GM19099 (cell line): ENCODE measurements around the gene AKAP7.

Source experiments
- POLR2A ChIP-seq: IDR thresholded peaks from 3 replicates; pipeline ENCODE4 v1.6.1; 2011; ENCODE audit warnings: low read depth; ENCODE audit not compliant: insufficient read length; ENCODE audit errors: extremely low read depth

Gene AKAP7

GRCh38 chr6:131215219-131215618 lies 80.0 kb downstream of the AKAP7 start:
- no peak for TF ChIP-seq POLR2A

GRCh38 chr6:131216246-131216645 lies 81.0 kb downstream of the AKAP7 start:
- no peak for TF ChIP-seq POLR2A

- TF ChIP-seq POLR2A: no peak
Observed at GRCh38 chr6:131222773-131223172, 87.5 kb downstream of the AKAP7 start.

GRCh38 chr6:131223416-131223815 lies 88.1 kb downstream of the AKAP7 start:
- TF ChIP-seq POLR2A: no peak

- no peak for TF ChIP-seq POLR2A
Observed at GRCh38 chr6:131225127-131225526, 89.9 kb downstream of the AKAP7 start.

GRCh38 chr6:131225959-131226358 lies 90.7 kb downstream of the AKAP7 start:
- no peak for TF ChIP-seq POLR2A

- TF ChIP-seq POLR2A: no peak
Observed at GRCh38 chr6:131226459-131227157, 91.3 kb downstream of the AKAP7 start.

GRCh38 chr6:131227158-131227543 lies 91.9 kb downstream of the AKAP7 start:
- no peak for TF ChIP-seq POLR2A

GRCh38 chr6:131231103-131231502 lies 95.8 kb downstream of the AKAP7 start:
- no peak for TF ChIP-seq POLR2A

- TF ChIP-seq POLR2A: no peak
Observed at GRCh38 chr6:131231891-131232290, 96.6 kb downstream of the AKAP7 start.

- no peak for TF ChIP-seq POLR2A
Observed at GRCh38 chr6:131244942-131245341, 109.7 kb downstream of the AKAP7 start.

GRCh38 chr6:131250122-131250521 lies 114.9 kb downstream of the AKAP7 start:
- no peak for TF ChIP-seq POLR2A

- TF ChIP-seq POLR2A: no peak
Observed at GRCh38 chr6:131250936-131251335, 115.7 kb downstream of the AKAP7 start.

- no peak for TF ChIP-seq POLR2A
Observed at GRCh38 chr6:131251590-131252199, 116.4 kb downstream of the AKAP7 start.

GRCh38 chr6:131255434-131255833 lies 120.2 kb downstream of the AKAP7 start:
- no peak for TF ChIP-seq POLR2A

- no peak for TF ChIP-seq POLR2A
Observed at GRCh38 chr6:131255911-131256310, 120.6 kb downstream of the AKAP7 start.

GRCh38 chr6:131257104-131257503 lies 121.8 kb downstream of the AKAP7 start:
- TF ChIP-seq POLR2A: no peak
